Natural killer cell (primary cell): Measurements from ENCODE around the gene ADAMTS3. TPM values are rescaled to one million over a fixed set of nuclear protein-coding genes. Genes with fewer than 3 reads are reported as not detected.

Source experiments
- ATAC-seq, 3 donors: fragments of 150-1000 bp in 2 of 3; fragments of 200-7000 bp in 1 of 3; cut with Tn5 transposase; 1 replicate in 1 of 3; 2 replicates in 2 of 3; pipeline ENCODE4 v1.10.0; 2021; ENCODE audit warnings: mild to moderate bottlenecking in 2 of 3, moderate library complexity in 2 of 3
- DNase-seq, 2 donors: peaks; one replicate each; pipeline versions ENCODE4 v3.0.0 to v3.0.0-alpha.2; 2013 to 2021; ENCODE audit warnings: mixed read lengths in 1 of 2
- H3K27ac ChIP-seq: one replicate; pipeline ENCODE4 v1.5.1; 2013; ENCODE audit warnings: mild to moderate bottlenecking, low read length
- H3K27me3 ChIP-seq: one replicate; pipeline ENCODE4 v1.6.1; 2013; ENCODE audit warnings: low read length; ENCODE audit not compliant: control insufficient read depth, insufficient read depth
- H3K36me3 ChIP-seq: one replicate; pipeline ENCODE4 v1.6.1; 2013; ENCODE audit warnings: low read length; ENCODE audit not compliant: control insufficient read depth, insufficient read depth
- H3K4me1 ChIP-seq: one replicate; pipeline ENCODE4 v1.6.1; 2013; ENCODE audit warnings: low read length; ENCODE audit not compliant: control insufficient read depth, insufficient read depth
- H3K4me3 ChIP-seq: one replicate; pipeline ENCODE4 v1.5.1; 2013; ENCODE audit warnings: low read length
- H3K9me3 ChIP-seq: one replicate; pipeline ENCODE4 v1.6.1; 2013; ENCODE audit warnings: low read length; ENCODE audit not compliant: control insufficient read depth, insufficient read depth
- H3K27ac Mint-ChIP-seq, 2 donors: one replicate each; pipeline ENCODE4 v1.8.0; 2022; ENCODE audit warnings: mild to moderate bottlenecking in 2 of 2, mixed read lengths in 2 of 2, moderate library complexity in 1 of 2
- H3K27me3 Mint-ChIP-seq, 2 donors: one replicate each; pipeline ENCODE4 v1.8.0; 2022; ENCODE audit warnings: low read depth in 2 of 2, mixed read lengths in 2 of 2
- H3K36me3 Mint-ChIP-seq: one replicate; pipeline ENCODE4 v1.8.0; 2022; ENCODE audit warnings: mixed read lengths
- H3K4me1 Mint-ChIP-seq, 2 donors: one replicate each; pipeline ENCODE4 v1.8.0; 2022; ENCODE audit warnings: mixed read lengths in 2 of 2
- H3K4me3 Mint-ChIP-seq: one replicate; pipeline ENCODE4 v1.8.0; 2022; ENCODE audit warnings: mild to moderate bottlenecking, moderate library complexity, mixed read lengths
- H3K9me3 Mint-ChIP-seq, 2 donors: one replicate each; pipeline ENCODE4 v1.8.0; 2022; ENCODE audit warnings: mixed read lengths in 2 of 2
- WGBS: methylation state at CpG from one replicate; pipeline ENCODE4 v1.1.7; 2013; ENCODE audit warnings: missing lambda C conversion rate; ENCODE audit not compliant: insufficient coverage; 5-methylcytosine and 5-hydroxymethylcytosine counted together
- intact Hi-C: fragments of 100-400 bp; cut with micrococcal nuclease; formaldehyde crosslinking; loops from one replicate; pipeline ENCODE4 v1.14.2; 2022
- total RNA-seq, 4 donors: library from RNA; stranded (reverse); fragments of 120-200 nt in 1 of 4; gene quantifications; one replicate each; pipeline versions ENCODE4 v1.2.3 to v1.2.4, GENCODE V29; 2013 to 2022
- TF ChIP-seq, protein P1 (sequence below): fragments of 200-600 bp; IDR thresholded peaks from one replicate; pipeline ENCODE4 v1.8.0; 2022; ENCODE audit warnings: antibody characterized with exemption

Gene ADAMTS3
- total RNA-seq, 3 donors from 2014 or later (not counting 1 experiment from before 2014, with no cell fraction given) = 0.30 TPM; not detected in 2

DNA sequence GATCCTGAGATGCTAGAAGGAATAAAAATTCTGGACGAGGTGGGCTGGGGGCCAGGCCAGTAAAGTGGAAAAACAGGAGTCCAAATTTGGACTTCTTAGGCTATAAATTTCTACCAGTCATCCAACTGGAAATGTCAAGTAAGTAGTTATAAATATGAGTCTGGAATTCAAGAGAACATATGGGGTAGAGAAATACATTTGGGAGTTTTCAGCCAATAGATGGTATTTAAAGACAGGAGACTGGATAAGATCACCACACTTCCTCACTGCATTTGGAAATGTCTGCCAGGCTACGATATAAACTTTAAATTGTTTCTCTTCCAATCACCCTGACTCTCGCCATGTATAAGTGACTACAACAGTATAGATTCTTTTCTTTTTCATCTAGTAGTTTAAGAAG is 294.8 kb downstream of the ADAMTS3 start:
- no peaks in the 10 kb centered on the region for H3K36me3 ChIP-seq

DNA sequence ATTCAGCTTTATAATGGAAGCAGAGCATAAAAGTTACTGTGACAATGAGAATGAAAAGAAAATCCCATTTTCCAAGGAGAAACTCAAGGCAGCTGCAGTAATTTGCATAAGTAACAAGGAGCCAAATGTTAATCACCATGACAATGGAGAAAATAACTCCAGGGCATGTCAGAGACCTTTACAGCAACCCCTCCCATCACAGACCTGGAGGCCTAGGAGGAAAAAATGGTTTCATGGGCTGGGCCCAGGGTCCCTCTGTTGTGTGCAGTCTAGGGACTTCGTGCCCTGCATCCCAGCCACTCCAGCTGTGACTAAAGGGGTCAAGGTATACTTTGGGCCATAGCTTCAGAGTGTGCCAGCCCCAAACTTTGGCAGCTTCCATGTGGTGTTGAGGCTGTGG is 313.8 kb downstream of the ADAMTS3 start:
- H3K4me3 ChIP-seq = no peak overlapping the region
- 79% methylated on average over 1 of the region's 1 CpG for WGBS
- H3K27me3 ChIP-seq = no peaks in the 10 kb centered on the region
- Mint-ChIP-seq H3K9me3 (peaks cover 5 to 6% of the 10 kb centered on the region in 2 donors), H3K4me1 (no peaks in the 10 kb centered on the region), H3K36me3 (peaks cover 7% of the 10 kb centered on the region), H3K4me3 (no peak overlapping the region), H3K27ac (no peak overlapping the region), H3K27me3 (no peaks in the 10 kb centered on the region)
- ATAC-seq (no peak), DNase-seq (no peak)
- no peaks in the 10 kb centered on the region for H3K9me3 ChIP-seq
- no peaks in the 10 kb centered on the region for H3K36me3 ChIP-seq
- no peaks in the 10 kb centered on the region for H3K4me1 ChIP-seq
- intact Hi-C loops = no loop called here
- H3K27ac ChIP-seq = no peak overlapping the region
- TF ChIP-seq, protein P1, sequence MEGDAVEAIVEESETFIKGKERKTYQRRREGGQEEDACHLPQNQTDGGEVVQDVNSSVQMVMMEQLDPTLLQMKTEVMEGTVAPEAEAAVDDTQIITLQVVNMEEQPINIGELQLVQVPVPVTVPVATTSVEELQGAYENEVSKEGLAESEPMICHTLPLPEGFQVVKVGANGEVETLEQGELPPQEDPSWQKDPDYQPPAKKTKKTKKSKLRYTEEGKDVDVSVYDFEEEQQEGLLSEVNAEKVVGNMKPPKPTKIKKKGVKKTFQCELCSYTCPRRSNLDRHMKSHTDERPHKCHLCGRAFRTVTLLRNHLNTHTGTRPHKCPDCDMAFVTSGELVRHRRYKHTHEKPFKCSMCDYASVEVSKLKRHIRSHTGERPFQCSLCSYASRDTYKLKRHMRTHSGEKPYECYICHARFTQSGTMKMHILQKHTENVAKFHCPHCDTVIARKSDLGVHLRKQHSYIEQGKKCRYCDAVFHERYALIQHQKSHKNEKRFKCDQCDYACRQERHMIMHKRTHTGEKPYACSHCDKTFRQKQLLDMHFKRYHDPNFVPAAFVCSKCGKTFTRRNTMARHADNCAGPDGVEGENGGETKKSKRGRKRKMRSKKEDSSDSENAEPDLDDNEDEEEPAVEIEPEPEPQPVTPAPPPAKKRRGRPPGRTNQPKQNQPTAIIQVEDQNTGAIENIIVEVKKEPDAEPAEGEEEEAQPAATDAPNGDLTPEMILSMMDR = no peak

More for the DNA sequence above, 294.8 kb downstream of the ADAMTS3 start:
- no peak overlapping the region for H3K4me3 ChIP-seq
- DNase-seq (no peak), ATAC-seq (no peak)
- 87% methylated on average over 2 of the region's 3 CpGs for WGBS
- no peak overlapping the region for H3K4me3 Mint-ChIP-seq
- H3K9me3 Mint-ChIP-seq = peaks cover 4 to 14% of the 10 kb centered on the region in 2 donors
- no peaks in the 10 kb centered on the region for H3K27me3 ChIP-seq
- no peaks in the 10 kb centered on the region for H3K4me1 ChIP-seq
- no peak overlapping the region for H3K27ac ChIP-seq
- no peaks in the 10 kb centered on the region for H3K36me3 Mint-ChIP-seq
- no peak overlapping the region for H3K27ac Mint-ChIP-seq
- no peaks in the 10 kb centered on the region for H3K9me3 ChIP-seq
- intact Hi-C loops = no loop called here
- H3K4me1 Mint-ChIP-seq = no peaks in the 10 kb centered on the region
- H3K27me3 Mint-ChIP-seq = no peaks in the 10 kb centered on the region
- TF ChIP-seq, protein P1 = no peak

- H3K27me3 Mint-ChIP-seq = no peaks in the 10 kb centered on the region
Measured at GRCh38 chr4:72243641-72244040, 325.4 kb downstream of the ADAMTS3 start.

More at GRCh38 chr4:72243641-72244040, 325.4 kb downstream of the ADAMTS3 start:
- Histone ChIP-seq H3K27ac (no peak overlapping the region), H3K36me3 (no peaks in the 10 kb centered on the region), H3K9me3 (no peaks in the 10 kb centered on the region), H3K4me3 (no peak overlapping the region), H3K4me1 (no peaks in the 10 kb centered on the region), H3K27me3 (no peaks in the 10 kb centered on the region)
- H3K4me3 Mint-ChIP-seq = no peak overlapping the region
- intact Hi-C loops = no loop called here
- DNase-seq (no peak), ATAC-seq (no peak)
- H3K9me3 Mint-ChIP-seq = peaks cover 0 to 7% of the 10 kb centered on the region in 2 donors
- H3K36me3 Mint-ChIP-seq = no peaks in the 10 kb centered on the region
- H3K27ac Mint-ChIP-seq = no peak overlapping the region
- no peaks in the 10 kb centered on the region for H3K4me1 Mint-ChIP-seq
- 0% methylated on average over 2 of the region's 3 CpGs for WGBS
- TF ChIP-seq, protein P1 = no peak
